ENCODE data around the gene CYP2F1.
"Not testable (repeated sequence)": the region's sequence is repeated elsewhere in the genome, so short reads cannot be mapped to it uniquely, and the experiment has no call there.

The CYP2F1 gene

GRCh38 chr19:41114132-41114531 is at the start of gene CYP2F1:
TSS of gene CYP2F1 (plus strand) at chr19:41114432. CDS start at chr19:41116189, 1,757 bp downstream.
- DNase-seq (ENCODE audit: low read depth, low spot score): no peak

GRCh38 chr19:41064974-41065569 is 49.2 kb upstream of the CYP2F1 start:
- no peak for DNase-seq (ENCODE audit: low read depth, low spot score)

- DNase-seq (ENCODE audit: low read depth, low spot score): no peak
Observed at GRCh38 chr19:41076286-41076685, 37.9 kb upstream of the CYP2F1 start.

- DNase-seq (ENCODE audit: low read depth, low spot score): no peak
Observed at GRCh38 chr19:41083516-41083915, 30.7 kb upstream of the CYP2F1 start.

- DNase-seq (ENCODE audit: low read depth, low spot score): no peak
Observed at GRCh38 chr19:41085748-41086415, 28.4 kb upstream of the CYP2F1 start.

GRCh38 chr19:41088151-41088550 is 26.1 kb upstream of the CYP2F1 start, which contains the start of gene CYP2A13:
TSS of gene CYP2A13 (plus strand) at chr19:41088451. CDS start at chr19:41088472, 21 bp downstream.
- DNase-seq (ENCODE audit: low read depth, low spot score): no peak

GRCh38 chr19:41089959-41090358 is 24.3 kb upstream of the CYP2F1 start:
- no peak for DNase-seq (ENCODE audit: low read depth, low spot score)

GRCh38 chr19:41095703-41096102 is 18.5 kb upstream of the CYP2F1 start:
- no peak for DNase-seq (ENCODE audit: low read depth, low spot score)

- DNase-seq (ENCODE audit: low read depth, low spot score): no peak
Observed at GRCh38 chr19:41096353-41096752, 17.9 kb upstream of the CYP2F1 start.

- DNase-seq (ENCODE audit: low read depth, low spot score): no peak
Observed at GRCh38 chr19:41097302-41097701, 16.9 kb upstream of the CYP2F1 start.

- no peak for DNase-seq (ENCODE audit: low read depth, low spot score)
Observed at GRCh38 chr19:41098762-41099161, 15.5 kb upstream of the CYP2F1 start.

GRCh38 chr19:41102210-41102609 is 12.0 kb upstream of the CYP2F1 start:
- not testable (repeated sequence) for DNase-seq (ENCODE audit: low read depth, low spot score)

GRCh38 chr19:41106177-41106576 is 8.1 kb upstream of the CYP2F1 start:
- no peak for DNase-seq (ENCODE audit: low read depth, low spot score)

GRCh38 chr19:41111296-41111695 is 2.9 kb upstream of the CYP2F1 start:
- no peak for DNase-seq (ENCODE audit: low read depth, low spot score)

- DNase-seq (ENCODE audit: low read depth, low spot score): no peak
Observed at GRCh38 chr19:41111750-41112295, 2.4 kb upstream of the CYP2F1 start.

GRCh38 chr19:41112728-41113290 is 1.4 kb upstream of the CYP2F1 start:
- DNase-seq (ENCODE audit: low read depth, low spot score): no peak

- DNase-seq (ENCODE audit: low read depth, low spot score): no peak
Observed at GRCh38 chr19:41116261-41116660, 2.0 kb downstream of the CYP2F1 start.

GRCh38 chr19:41120929-41121911 is 7.0 kb downstream of the CYP2F1 start:
- not testable (repeated sequence) for DNase-seq (ENCODE audit: low read depth, low spot score)

GRCh38 chr19:41122846-41123245 is 8.6 kb downstream of the CYP2F1 start:
- DNase-seq (ENCODE audit: low read depth, low spot score): not testable (repeated sequence)

GRCh38 chr19:41123716-41124294 is 9.6 kb downstream of the CYP2F1 start:
- no peak for DNase-seq (ENCODE audit: low read depth, low spot score)

GRCh38 chr19:41126765-41127203 is 12.6 kb downstream of the CYP2F1 start:
- DNase-seq (ENCODE audit: low read depth, low spot score): not testable (repeated sequence)
